ENCODE results near the gene FHIT.

DNA sequence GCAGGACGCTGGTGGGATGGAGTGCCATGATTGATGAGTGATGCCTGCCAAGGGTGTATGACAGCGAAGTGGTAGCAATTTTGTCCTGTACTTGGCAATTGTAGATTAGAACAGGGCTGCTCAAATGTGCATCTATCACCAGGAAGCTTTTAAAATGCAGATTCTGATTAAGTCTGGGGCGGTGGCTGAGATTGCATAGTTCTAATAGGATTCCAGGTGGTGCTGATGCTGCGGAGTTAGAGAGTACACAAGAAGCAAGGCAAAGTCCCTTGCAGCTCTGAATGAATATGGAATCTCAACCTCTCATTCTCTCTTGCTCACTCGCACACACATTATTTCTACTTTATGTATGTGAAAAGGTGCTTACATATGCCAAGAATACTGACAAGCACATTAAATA is 670.4 kb downstream of the FHIT start:
- TF ChIP-seq, protein P1, sequence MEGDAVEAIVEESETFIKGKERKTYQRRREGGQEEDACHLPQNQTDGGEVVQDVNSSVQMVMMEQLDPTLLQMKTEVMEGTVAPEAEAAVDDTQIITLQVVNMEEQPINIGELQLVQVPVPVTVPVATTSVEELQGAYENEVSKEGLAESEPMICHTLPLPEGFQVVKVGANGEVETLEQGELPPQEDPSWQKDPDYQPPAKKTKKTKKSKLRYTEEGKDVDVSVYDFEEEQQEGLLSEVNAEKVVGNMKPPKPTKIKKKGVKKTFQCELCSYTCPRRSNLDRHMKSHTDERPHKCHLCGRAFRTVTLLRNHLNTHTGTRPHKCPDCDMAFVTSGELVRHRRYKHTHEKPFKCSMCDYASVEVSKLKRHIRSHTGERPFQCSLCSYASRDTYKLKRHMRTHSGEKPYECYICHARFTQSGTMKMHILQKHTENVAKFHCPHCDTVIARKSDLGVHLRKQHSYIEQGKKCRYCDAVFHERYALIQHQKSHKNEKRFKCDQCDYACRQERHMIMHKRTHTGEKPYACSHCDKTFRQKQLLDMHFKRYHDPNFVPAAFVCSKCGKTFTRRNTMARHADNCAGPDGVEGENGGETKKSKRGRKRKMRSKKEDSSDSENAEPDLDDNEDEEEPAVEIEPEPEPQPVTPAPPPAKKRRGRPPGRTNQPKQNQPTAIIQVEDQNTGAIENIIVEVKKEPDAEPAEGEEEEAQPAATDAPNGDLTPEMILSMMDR (IDR thresholded peaks at IDR 0.05): no peak
- TF ChIP-seq POLR2A (IDR thresholded peaks at IDR 0.05): no peak

All from Peyer's patch (tissue), 4 donors.